ENCODE results near the gene H6PD.
A peak's percentile ranks its signal among the peaks of the same experiment; 100 is the strongest.

Gene H6PD

GRCh38 chr1:9207086-9207485, 27.5 kb upstream of the H6PD start:
- no peak for DNase-seq

GRCh38 chr1:9207715-9208114, 26.9 kb upstream of the H6PD start:
- no peak for DNase-seq

- no peak for DNase-seq
Observed at GRCh38 chr1:9211291-9211811, 23.2 kb upstream of the H6PD start.

DNA sequence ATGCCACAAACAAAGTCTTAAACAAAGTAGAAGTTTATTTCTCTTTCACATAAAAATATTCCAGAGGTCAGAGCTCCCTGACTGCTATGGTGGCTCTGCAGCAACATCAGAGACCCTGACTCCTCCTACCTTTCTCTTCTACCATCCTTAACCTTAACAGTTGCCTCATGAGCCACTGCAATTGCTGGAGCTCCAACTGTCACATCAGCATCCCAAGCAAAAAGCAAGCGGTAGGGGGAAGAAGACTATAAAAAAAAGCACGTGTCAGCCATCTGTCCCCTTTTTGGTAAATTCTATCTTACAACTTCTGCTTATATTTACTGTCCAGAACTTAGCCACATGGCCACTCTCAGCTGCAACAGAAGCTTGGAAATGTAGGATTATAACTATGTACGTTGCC, 21.8 kb upstream of the H6PD start:
- no peak for DNase-seq

DNA sequence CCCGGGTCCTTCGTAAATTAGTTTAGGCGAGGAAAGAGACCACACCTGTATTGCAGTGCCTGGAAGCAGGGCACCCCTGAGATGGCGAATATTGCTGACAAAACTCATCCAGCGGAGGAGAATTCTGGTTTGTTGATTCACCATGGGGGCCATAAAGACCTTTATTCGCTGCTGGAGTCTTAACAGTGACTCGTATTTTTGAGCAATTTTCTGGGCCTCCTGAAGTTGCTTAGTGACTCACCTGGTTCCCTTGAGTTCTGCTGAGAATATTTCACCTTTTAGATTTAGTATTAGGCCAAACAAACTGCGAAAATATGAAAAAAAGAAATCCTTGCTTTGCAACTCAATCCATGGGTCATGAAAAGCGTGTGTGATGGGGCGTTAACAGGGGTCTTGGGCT, 20.6 kb upstream of the H6PD start:
- DNase-seq: no peak

GRCh38 chr1:9218917-9219316, 15.7 kb upstream of the H6PD start:
- no peak for DNase-seq

DNA sequence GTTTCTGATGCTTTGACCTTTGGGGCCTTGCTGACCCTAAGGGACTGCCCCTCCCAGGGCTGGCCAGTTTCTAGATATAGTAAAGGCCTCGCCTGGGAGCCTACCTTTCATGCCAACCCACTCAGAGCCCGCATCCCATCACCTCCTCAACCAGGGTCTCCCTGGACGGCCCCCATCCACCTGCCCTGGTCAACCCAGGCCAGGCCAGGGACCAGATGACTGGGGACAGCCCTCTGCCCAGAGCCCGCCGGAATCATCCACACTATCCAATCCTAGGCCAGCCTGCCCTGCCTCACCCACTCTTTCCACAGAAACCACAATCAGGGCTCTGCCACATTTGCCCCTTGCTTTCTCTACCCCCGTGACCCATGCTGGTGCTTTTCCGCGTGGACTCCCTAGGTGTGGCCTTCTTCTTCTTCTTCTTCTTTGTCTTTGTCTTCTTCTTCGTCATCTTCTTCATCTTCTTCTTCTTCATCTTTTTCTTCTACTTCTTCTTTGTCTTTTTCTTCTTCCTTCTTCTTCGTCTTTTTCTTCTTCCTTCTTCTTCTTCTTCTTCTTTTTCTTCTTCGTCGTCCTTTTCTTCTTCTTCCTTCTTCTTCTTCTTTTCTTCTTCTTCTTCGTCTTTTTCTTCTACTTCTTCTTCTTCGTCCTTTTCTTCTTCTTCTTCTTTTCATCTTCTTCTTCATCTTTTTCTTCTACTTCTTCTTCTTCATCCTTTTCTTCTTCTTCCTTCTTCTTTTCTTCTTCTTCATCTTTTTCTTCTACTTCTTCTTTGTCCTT, 11.5 kb upstream of the H6PD start:
- DNase-seq: no peak

DNA sequence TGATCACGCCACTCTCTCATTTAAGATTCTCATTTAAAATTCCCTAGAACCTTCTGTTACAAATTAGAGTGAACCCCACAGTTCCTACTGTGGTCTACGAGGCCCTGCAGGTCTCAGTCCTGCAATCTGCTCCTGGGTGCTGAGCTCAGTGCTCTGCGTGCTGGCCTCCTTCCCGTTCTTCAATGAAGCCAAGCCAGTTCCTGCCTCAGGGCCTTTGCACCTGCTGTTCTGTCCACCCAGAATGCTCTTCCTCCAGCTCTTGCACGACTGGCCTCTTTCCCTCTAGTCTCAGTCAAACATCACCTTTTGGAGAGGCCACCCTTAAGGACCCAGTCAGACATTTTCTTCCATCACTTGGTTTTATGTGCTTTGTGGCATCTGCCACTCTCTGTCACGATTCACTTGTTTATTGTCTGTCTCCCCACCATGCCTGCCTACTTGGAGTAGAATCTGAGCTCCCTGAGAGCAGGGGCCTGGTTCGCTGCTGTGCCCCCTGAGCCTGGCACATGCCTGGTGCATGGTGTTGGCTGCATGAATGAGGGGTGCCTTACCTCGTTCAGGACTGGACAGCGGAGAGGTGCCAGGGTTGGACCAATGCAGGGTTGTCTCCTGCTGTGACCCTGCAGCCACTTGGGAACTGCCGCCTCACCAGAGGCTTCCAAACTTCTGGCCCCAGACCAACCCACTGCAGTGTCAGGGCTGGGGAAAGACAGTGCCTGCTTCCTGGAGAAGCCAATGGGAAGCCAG, 9.7 kb upstream of the H6PD start:
- DNase-seq: no peak

DNA sequence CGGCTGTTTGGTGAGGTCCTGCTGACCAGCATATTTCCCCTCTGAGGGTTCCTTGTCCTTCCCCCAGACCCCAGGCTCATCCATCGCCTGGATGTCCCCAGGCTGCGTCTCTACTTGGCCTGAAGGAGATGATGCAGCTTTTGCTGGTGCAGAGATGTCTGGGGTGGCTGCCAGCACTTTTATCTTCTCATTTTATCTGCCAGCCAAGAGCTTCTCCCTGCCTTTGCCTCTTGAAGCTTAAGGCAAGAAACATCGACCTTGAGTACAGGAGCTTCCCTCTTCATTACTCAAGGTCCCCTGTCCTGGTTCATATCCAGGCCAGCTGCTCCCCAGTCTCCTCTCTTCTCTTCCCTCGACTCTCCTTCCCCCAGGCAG, 9.2 kb upstream of the H6PD start:
- no peak for DNase-seq

DNA sequence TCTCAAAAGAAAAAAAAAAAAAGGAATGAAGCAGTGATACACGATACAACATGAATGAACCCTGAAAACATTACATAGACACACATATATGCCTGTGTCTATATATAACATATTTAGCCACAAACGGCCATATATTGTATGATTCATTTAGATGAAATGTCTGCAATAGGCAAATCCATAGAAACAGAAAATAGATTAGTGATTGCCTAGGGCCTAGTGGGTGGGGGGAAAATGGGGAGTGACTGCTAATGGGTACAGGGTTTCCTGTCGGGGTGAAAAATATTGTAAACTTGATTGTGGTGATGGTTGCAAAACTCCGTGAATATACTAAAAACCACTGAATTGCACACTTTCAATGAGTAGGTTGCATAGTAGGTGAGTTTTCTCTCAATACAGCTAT, 6.0 kb upstream of the H6PD start:
- peak in 1 of 2 experiments; percentile 42 for DNase-seq

DNA sequence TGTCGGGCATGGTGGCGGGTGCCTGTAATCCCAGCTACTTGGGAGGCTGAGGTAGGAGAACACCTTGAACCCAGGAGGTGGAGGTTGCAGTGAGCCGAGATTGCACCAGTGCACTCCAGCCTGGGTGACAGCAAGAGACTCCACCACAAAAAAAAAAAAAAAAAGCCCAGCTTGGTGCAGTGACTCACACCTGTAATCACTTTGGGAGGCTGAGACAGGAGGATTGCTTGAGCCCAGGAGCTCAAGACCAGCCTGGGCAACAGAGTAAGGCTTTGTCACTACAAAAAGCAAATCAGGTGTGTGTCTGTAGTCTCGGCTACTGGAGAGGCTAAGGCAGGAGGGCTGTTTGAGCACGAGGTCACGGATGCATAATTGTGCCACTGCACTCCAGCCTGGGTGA, 5.0 kb upstream of the H6PD start:
- DNase-seq: no peak

GRCh38 chr1:9230869-9231533, 3.6 kb upstream of the H6PD start:
- DNase-seq: no peak

DNA sequence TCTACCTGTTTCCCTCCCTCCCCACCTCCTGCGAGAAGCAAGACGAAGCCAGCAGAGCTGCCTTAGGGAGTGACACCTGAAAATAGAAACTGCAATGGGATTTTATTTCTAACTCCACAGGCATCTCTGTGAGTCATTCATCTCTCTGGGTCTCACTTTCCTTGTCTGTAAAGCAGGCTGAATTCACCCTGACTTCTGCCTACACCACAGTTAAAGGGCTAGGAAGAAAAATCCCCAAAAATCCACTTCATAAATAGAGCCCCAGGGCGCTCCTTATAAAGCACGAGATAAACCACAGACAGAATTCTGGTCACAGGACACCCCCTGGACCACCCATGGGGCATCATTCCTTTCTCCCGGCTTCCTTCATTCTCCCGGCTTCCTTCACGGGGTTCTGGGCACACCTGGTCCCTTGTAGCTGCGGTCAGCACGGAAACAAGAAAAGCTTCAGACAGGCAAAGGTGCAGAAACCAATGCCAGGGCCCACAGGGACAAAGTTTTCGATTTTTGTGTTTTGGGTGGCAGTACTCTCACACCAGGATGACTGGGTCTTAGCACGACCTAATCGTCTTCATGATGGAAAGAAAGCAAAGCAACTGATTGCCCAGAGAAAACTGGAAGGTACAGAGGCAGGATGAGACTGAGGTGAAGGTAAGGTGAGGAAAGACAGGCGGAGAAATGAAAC, 2.8 kb upstream of the H6PD start:
- no peak for DNase-seq

- no peak for DNase-seq
Observed at GRCh38 chr1:9233241-9233941, 1.2 kb upstream of the H6PD start.

DNA sequence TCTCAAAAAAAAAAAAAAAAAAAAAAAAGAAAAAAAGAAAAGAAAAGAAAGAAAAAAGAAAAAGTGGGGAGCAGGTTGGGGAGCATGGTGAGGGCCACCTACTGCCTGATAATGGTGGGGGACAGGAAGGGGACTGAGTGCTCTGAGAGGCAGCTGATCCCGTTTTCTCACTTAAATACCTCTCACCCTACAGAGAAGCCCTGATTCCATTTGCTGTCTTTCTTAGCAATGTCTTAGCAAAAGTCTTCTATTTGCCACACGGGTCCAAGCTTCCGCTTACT, 692 bp upstream of the H6PD start:
- no peak for DNase-seq

- peak in 1 of 2 experiments; percentile 27 for DNase-seq
Observed at GRCh38 chr1:9235096-9235459, 504 bp downstream of the H6PD start.

- DNase-seq: no peak
Observed at GRCh38 chr1:9235560-9235959, 986 bp downstream of the H6PD start.

DNA sequence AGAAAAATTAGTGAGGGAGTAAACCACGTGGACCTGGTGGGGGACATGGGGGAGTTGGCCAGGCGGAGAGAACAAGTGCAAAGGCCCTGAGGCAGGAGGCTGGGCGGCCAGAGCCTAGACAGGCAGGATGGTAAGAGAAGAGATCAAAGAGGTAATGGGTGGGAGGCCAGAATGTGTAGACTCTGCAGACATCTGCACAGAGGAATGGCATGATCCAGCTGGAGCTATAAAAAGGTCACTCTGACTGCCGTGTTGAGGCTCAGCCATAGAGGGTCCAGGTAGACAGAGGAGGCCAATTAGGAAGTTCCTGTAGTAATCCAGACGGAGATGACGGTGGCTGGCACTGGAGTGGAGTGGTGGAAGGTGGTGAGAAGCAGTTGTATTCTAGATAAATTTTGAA, 3.6 kb downstream of the H6PD start:
- no peak for DNase-seq

DNA sequence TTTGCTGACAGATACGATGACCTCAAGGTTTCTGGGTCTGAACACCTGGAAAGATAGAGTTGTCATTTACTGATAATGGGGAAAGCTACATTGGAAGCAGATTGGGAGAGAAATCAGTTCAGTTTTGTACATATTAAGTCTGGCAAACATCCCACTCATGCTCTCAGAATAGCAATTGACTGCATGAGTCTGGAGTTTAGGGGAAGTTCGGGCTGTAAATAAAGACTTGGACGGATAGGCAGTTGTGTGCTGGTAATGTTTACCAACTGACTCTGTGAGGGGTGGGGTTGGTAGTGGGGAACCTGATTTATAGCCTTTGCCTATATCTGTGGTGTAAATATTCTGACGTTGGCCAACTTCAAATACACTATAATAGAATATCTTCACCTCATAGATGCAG, 4.0 kb downstream of the H6PD start:
- no peak for DNase-seq

- peak; percentile 47 to 69 for DNase-seq
Observed at GRCh38 chr1:9239622-9240401, 5.2 kb downstream of the H6PD start.

DNA sequence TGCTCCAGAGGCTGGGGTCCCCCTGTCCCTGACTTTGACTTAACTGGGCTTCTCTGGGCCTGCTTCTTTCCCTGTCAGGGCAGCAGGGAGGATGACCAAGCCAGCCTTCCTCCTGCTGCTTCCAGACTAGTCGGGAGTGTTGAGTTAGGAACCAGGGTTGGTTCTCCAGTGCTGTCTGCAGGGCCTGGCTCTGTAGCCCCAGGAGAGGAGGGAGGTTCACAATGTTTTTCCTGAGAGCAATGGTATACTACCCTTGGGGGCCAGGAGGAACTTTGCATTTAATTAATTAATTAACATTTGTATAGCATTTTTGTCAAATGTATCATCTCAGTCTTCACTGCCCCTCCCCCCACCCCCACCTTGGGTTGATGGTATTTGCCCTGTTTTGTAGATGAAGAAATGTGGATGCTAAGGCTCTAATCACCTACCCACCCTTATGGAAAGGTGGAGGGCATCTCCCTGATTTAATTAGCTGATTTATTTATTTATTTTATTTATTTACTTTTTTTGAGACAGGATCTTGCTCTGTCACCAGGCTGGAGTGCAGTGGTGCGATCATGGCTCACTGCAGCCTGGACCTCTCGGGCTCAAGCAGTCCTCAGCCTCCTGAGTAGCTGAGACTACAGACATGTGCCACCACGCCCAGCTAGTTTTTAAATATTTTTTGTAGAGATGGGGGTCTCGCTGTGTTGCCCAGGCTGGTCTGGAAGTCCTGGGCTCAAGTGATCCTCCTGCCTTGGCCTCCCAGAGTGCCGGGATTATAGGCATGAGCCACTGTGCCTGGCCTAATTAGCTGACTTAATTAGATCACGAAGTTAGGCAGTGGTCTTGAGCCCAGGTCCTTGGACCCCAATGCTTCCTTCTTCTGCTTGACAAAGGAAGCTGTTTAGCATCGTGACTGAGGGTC, 6.6 kb downstream of the H6PD start:
- no peak for DNase-seq
